Activated CD4-positive, alpha-beta T cell treated with anti-CD3 and anti-CD28 coated beads, Interleukin-2, amount 10 ng/mL, durations not matched to agents 24 days and 14 days (primary cell): ENCODE measurements around the gene ZNF20. TPM values are rescaled to one million over a fixed set of nuclear protein-coding genes. Genes with fewer than 3 reads are reported as not detected.

Source experiments
- DNase-seq: peaks from one replicate; pipeline ENCODE4 v3.0.0; 2022
- H3K27ac Mint-ChIP-seq: one replicate; pipeline ENCODE4 v1.8.0; 2022; ENCODE audit warnings: mild to moderate bottlenecking, mixed read lengths
- H3K27me3 Mint-ChIP-seq: one replicate; pipeline ENCODE4 v1.8.0; 2022; ENCODE audit warnings: mixed read lengths
- H3K36me3 Mint-ChIP-seq: one replicate; pipeline ENCODE4 v1.8.0; 2022; ENCODE audit warnings: low read depth, mild to moderate bottlenecking, mixed read lengths
- H3K4me1 Mint-ChIP-seq: one replicate; pipeline ENCODE4 v1.8.0; 2021; ENCODE audit warnings: mixed read lengths
- H3K4me3 Mint-ChIP-seq: one replicate; pipeline ENCODE4 v1.8.0; 2022; ENCODE audit warnings: mild to moderate bottlenecking, moderate library complexity, mixed read lengths
- H3K9me3 Mint-ChIP-seq: one replicate; pipeline ENCODE4 v1.8.0; 2021; ENCODE audit warnings: mixed read lengths
- intact Hi-C: fragments of 100-400 bp; cut with micrococcal nuclease; formaldehyde crosslinking; loops from one replicate; pipeline ENCODE4 v1.15.1; 2023
- total RNA-seq: library from RNA; stranded (reverse); gene quantifications from 2 replicates; pipeline ENCODE4 v1.2.3, GENCODE V29; 2022

Gene ZNF20
- 2.0 and 2.1 TPM in 2 replicates for total RNA-seq

GRCh38 chr19:12139885-12140544, at the start of gene ZNF20:
ZNF20 (minus strand) TSS chr19:12140350; CDS start chr19:12140182, 168 bp downstream.
- H3K4me3 Mint-ChIP-seq = peak within 1 kb of the TSS; percentile 90
- H3K9me3 Mint-ChIP-seq = no peaks in the 10 kb centered on the region
- intact Hi-C loops = loop anchor here (1.0 kb wide), 2 partner anchors 49 to 152 kb away; no protein-coding TSS in a partner anchor
- no peaks in the 10 kb centered on the region for H3K27me3 Mint-ChIP-seq
- H3K27ac Mint-ChIP-seq = peak within 1 kb of the TSS; percentile 84
- peaks cover 26% of the 10 kb centered on the region for H3K36me3 Mint-ChIP-seq
- H3K4me1 Mint-ChIP-seq = peaks cover 28% of the 10 kb centered on the region
- DNase-seq = peak; percentile 97

GRCh38 chr19:12187625-12188024, 47.5 kb upstream of the ZNF20 start:
- Mint-ChIP-seq H3K9me3 (peaks cover 40% of the 10 kb centered on the region), H3K27ac (no peak overlapping the region), H3K27me3 (no peaks in the 10 kb centered on the region), H3K4me1 (peaks cover 2% of the 10 kb centered on the region), H3K4me3 (no peak overlapping the region), H3K36me3 (peaks cover 85% of the 10 kb centered on the region)
- intact Hi-C loops = no loop called here
- no peak for DNase-seq

GRCh38 chr19:12180377-12180776, 40.2 kb upstream of the ZNF20 start:
- no peaks in the 10 kb centered on the region for H3K4me1 Mint-ChIP-seq
- H3K27ac Mint-ChIP-seq = no peak overlapping the region
- H3K9me3 Mint-ChIP-seq = peaks cover 30% of the 10 kb centered on the region
- intact Hi-C loops = no loop called here
- H3K27me3 Mint-ChIP-seq = no peaks in the 10 kb centered on the region
- peaks cover 82% of the 10 kb centered on the region for H3K36me3 Mint-ChIP-seq
- DNase-seq = no peak
- no peak overlapping the region for H3K4me3 Mint-ChIP-seq

GRCh38 chr19:12166626-12167025, 26.5 kb upstream of the ZNF20 start:
- intact Hi-C loops = no loop called here
- Mint-ChIP-seq H3K4me1 (peaks cover 28% of the 10 kb centered on the region), H3K9me3 (no peaks in the 10 kb centered on the region), H3K36me3 (peaks cover 52% of the 10 kb centered on the region), H3K27ac (no peak overlapping the region), H3K4me3 (no peak overlapping the region), H3K27me3 (no peaks in the 10 kb centered on the region)
- no peak for DNase-seq

- Mint-ChIP-seq H3K4me1 (peaks cover 28% of the 10 kb centered on the region), H3K27ac (peak overlapping the region; percentile 90), H3K9me3 (no peaks in the 10 kb centered on the region), H3K4me3 (peak overlapping the region; percentile 86), H3K36me3 (peaks cover 30% of the 10 kb centered on the region), H3K27me3 (no peaks in the 10 kb centered on the region)
- intact Hi-C loops = loop anchor here (1.0 kb wide), 3 partner anchors 128 to 177 kb away; partner anchors contain the start of gene ZNF563
- no peak for DNase-seq
Measured at GRCh38 chr19:12163826-12164225, 23.7 kb upstream of the ZNF20 start.

- Mint-ChIP-seq H3K27ac (peak within 1 kb of the TSS; percentile 96), H3K9me3 (no peaks in the 10 kb centered on the region), H3K36me3 (peaks cover 24% of the 10 kb centered on the region), H3K4me3 (peak within 1 kb of the TSS; percentile 95), H3K4me1 (peaks cover 28% of the 10 kb centered on the region), H3K27me3 (no peaks in the 10 kb centered on the region)
- intact Hi-C loops = loop anchor here (1.0 kb wide), 3 partner anchors 129 to 176 kb away; partner anchors contain the start of gene ZNF563
- DNase-seq = peak; percentile 98
Measured at GRCh38 chr19:12162882-12163806, 23.0 kb upstream of the ZNF20 start, which contains the start of gene ZNF136. ZNF136 (plus strand) TSS chr19:12163096; CDS start chr19:12163204, 108 bp downstream.

GRCh38 chr19:12162513-12162881, 22.3 kb upstream of the ZNF20 start:
- intact Hi-C loops = no loop called here
- H3K4me1 Mint-ChIP-seq = peaks cover 28% of the 10 kb centered on the region
- no peak for DNase-seq
- peak overlapping the region; percentile 96 for H3K27ac Mint-ChIP-seq
- H3K4me3 Mint-ChIP-seq = peak overlapping the region; percentile 95
- no peaks in the 10 kb centered on the region for H3K9me3 Mint-ChIP-seq
- H3K36me3 Mint-ChIP-seq = peaks cover 20% of the 10 kb centered on the region
- no peaks in the 10 kb centered on the region for H3K27me3 Mint-ChIP-seq

- Mint-ChIP-seq H3K27ac (no peak overlapping the region), H3K36me3 (peaks cover 12% of the 10 kb centered on the region), H3K9me3 (peaks cover 4% of the 10 kb centered on the region), H3K27me3 (peaks cover 2% of the 10 kb centered on the region), H3K4me3 (no peak overlapping the region), H3K4me1 (peaks cover 22% of the 10 kb centered on the region)
- intact Hi-C loops = no loop called here
- DNase-seq = no peak
Measured at GRCh38 chr19:12159773-12160414, 19.7 kb upstream of the ZNF20 start.

GRCh38 chr19:12156223-12157058, 16.3 kb upstream of the ZNF20 start, which contains the start of gene ZNF625:
ZNF625 (minus strand) TSS chr19:12156734; CDS start chr19:12156558, 176 bp downstream.
- H3K4me3 Mint-ChIP-seq = peak within 1 kb of the TSS; percentile 92
- intact Hi-C loops = no loop called here
- peak within 1 kb of the TSS; percentile 75 for H3K27ac Mint-ChIP-seq
- DNase-seq = peak; percentile 83
- H3K4me1 Mint-ChIP-seq = peaks cover 10% of the 10 kb centered on the region
- peaks cover 2% of the 10 kb centered on the region for H3K27me3 Mint-ChIP-seq
- H3K36me3 Mint-ChIP-seq = peaks cover 24% of the 10 kb centered on the region
- H3K9me3 Mint-ChIP-seq = peaks cover 11% of the 10 kb centered on the region

- peaks cover 11% of the 10 kb centered on the region for H3K9me3 Mint-ChIP-seq
- intact Hi-C loops = no loop called here
- H3K36me3 Mint-ChIP-seq = peaks cover 28% of the 10 kb centered on the region
- H3K4me3 Mint-ChIP-seq = peak overlapping the region; percentile 92
- H3K27ac Mint-ChIP-seq = peak overlapping the region; percentile 64
- no peak for DNase-seq
- peaks cover 10% of the 10 kb centered on the region for H3K4me1 Mint-ChIP-seq
- peaks cover 2% of the 10 kb centered on the region for H3K27me3 Mint-ChIP-seq
Measured at GRCh38 chr19:12155324-12155860, 15.2 kb upstream of the ZNF20 start.

- Mint-ChIP-seq H3K27me3 (no peaks in the 10 kb centered on the region), H3K27ac (no peak overlapping the region), H3K4me3 (no peak overlapping the region), H3K36me3 (peaks cover 28% of the 10 kb centered on the region), H3K4me1 (peaks cover 11% of the 10 kb centered on the region), H3K9me3 (peaks cover 14% of the 10 kb centered on the region)
- no peak for DNase-seq
- intact Hi-C loops = no loop called here
Measured at GRCh38 chr19:12145348-12145747, 5.2 kb upstream of the ZNF20 start.

GRCh38 chr19:12141405-12141736, 1.2 kb upstream of the ZNF20 start:
- intact Hi-C loops = loop anchor here (1.0 kb wide), 5 partner anchors 82 to 344 kb away; no protein-coding TSS in a partner anchor
- peaks cover 30% of the 10 kb centered on the region for H3K36me3 Mint-ChIP-seq

More at GRCh38 chr19:12141405-12141736, 1.2 kb upstream of the ZNF20 start:
- H3K27ac Mint-ChIP-seq = no peak overlapping the region
- H3K9me3 Mint-ChIP-seq = peaks cover 8% of the 10 kb centered on the region
- no peak for DNase-seq
- no peaks in the 10 kb centered on the region for H3K27me3 Mint-ChIP-seq
- H3K4me3 Mint-ChIP-seq = peak overlapping the region; percentile 90
- peaks cover 28% of the 10 kb centered on the region for H3K4me1 Mint-ChIP-seq
